Stimulated activated naive CD8-positive, alpha-beta T cell treated with anti-CD3 and anti-CD28 coated beads, Interleukin-15, amount 100 ng/mL, for 72 hours (primary cell): ENCODE results near the gene ZNF556.

Experiments used
- ATAC-seq: fragments of 150-1000 bp; cut with Tn5 transposase; 2 replicates; pipeline ENCODE4 v1.10.0; 2021; ENCODE audit warnings: mild to moderate bottlenecking, moderate library complexity
- DNase-seq, 2 donors: peaks; one replicate each; pipeline ENCODE4 v3.0.0; 2021 to 2022
- H3K27ac Mint-ChIP-seq, 2 donors: one replicate each; pipeline ENCODE4 v1.8.0; 2022; ENCODE audit warnings: mild to moderate bottlenecking in 2 of 2, mixed read lengths in 2 of 2, moderate library complexity in 2 of 2
- H3K27me3 Mint-ChIP-seq: one replicate; pipeline ENCODE4 v1.8.0; 2022; ENCODE audit warnings: mixed read lengths
- H3K4me1 Mint-ChIP-seq: one replicate; pipeline ENCODE4 v1.8.0; 2022; ENCODE audit warnings: mild to moderate bottlenecking, mixed read lengths
- H3K4me3 Mint-ChIP-seq, 2 donors: one replicate each; pipeline ENCODE4 v1.8.0; 2022; ENCODE audit warnings: mild to moderate bottlenecking in 2 of 2, mixed read lengths in 2 of 2, moderate library complexity in 1 of 2
- H3K9me3 Mint-ChIP-seq, 2 donors: one replicate each; pipeline ENCODE4 v1.8.0; 2022; ENCODE audit warnings: mixed read lengths in 2 of 2

ZNF556 gene

DNA sequence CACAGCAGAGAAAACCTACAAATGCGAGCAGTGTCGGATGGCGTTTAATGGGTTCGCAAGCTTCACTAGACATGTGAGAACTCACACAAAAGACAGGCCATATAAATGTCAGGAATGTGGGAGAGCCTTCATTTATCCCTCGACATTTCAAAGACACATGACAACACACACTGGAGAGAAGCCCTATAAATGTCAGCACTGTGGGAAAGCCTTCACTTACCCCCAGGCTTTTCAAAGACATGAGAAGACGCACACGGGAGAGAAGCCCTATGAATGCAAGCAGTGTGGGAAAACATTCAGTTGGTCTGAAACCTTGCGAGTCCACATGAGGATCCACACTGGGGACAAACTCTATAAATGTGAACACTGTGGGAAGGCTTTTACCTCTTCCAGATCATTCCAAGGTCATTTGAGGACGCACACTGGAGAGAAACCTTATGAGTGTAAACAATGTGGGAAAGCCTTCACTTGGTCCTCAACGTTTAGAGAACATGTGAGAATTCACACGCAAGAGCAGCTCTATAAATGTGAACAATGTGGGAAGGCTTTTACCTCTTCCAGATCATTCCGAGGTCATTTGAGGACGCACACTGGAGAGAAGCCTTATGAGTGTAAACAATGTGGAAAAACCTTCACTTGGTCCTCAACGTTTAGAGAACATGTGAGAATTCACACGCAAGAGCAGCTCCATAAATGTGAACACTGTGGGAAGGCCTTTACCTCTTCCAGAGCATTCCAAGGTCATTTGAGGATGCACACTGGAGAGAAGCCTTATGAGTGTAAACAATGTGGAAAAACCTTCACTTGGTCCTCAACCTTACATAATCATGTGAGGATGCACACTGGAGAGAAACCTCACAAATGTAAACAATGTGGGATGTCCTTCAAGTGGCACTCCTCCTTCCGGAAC is 50.4 kb downstream of the ZNF556 start:
- no peaks in the 10 kb centered on the region for H3K27me3 Mint-ChIP-seq
- no peak for ATAC-seq
- no peak overlapping the region for H3K27ac Mint-ChIP-seq
- H3K4me1 Mint-ChIP-seq, result peaks cover 5% of the 10 kb centered on the region
- H3K4me3 Mint-ChIP-seq, result no peak overlapping the region
- DNase-seq, result no peak
- peaks cover 8 to 13% of the 10 kb centered on the region in 2 donors for H3K9me3 Mint-ChIP-seq

DNA sequence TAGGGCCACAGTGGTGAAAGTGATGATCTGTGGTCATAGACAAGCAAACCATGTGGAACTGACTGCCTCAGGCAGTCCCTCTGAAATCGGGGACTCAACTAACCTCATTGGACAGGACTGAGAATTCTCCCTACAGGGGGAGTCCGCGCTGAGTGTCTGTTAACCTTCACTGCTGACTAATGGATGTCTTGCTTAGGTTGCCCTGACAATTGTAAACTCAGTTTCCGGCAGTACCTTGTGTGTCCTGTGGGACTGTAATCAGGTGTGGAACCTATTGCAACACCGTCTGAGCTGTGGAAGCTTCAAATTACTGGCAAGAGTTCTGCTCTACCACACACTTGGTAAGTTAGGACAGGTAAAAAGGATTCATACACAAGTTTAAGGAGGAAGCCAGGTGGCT is 55.9 kb downstream of the ZNF556 start:
- Mint-ChIP-seq H3K27ac (no peak overlapping the region), H3K4me3 (no peak overlapping the region), H3K4me1 (no peaks in the 10 kb centered on the region), H3K9me3 (no peaks in the 10 kb centered on the region), H3K27me3 (no peaks in the 10 kb centered on the region)
- ATAC-seq (no peak), DNase-seq (no peak)

GRCh38 chr19:2923510-2923909 is 56.4 kb downstream of the ZNF556 start:
- Mint-ChIP-seq H3K9me3 (no peaks in the 10 kb centered on the region), H3K4me1 (no peaks in the 10 kb centered on the region), H3K27ac (no peak overlapping the region), H3K27me3 (no peaks in the 10 kb centered on the region), H3K4me3 (no peak overlapping the region)
- no peak for ATAC-seq
- no peak for DNase-seq

GRCh38 chr19:2926341-2927031 is 59.4 kb downstream of the ZNF556 start:
- DNase-seq, result no peak
- ATAC-seq, result no peak
- Mint-ChIP-seq H3K27me3 (no peaks in the 10 kb centered on the region), H3K4me3 (no peak overlapping the region), H3K9me3 (peaks cover 10 to 12% of the 10 kb centered on the region in 2 donors), H3K27ac (no peak overlapping the region), H3K4me1 (no peaks in the 10 kb centered on the region)

GRCh38 chr19:2927032-2927430 is 59.9 kb downstream of the ZNF556 start:
- H3K27me3 Mint-ChIP-seq, result no peaks in the 10 kb centered on the region
- no peak overlapping the region for H3K4me3 Mint-ChIP-seq
- no peak overlapping the region for H3K27ac Mint-ChIP-seq
- ATAC-seq (no peak), DNase-seq (no peak)
- H3K9me3 Mint-ChIP-seq, result peaks cover 13 to 15% of the 10 kb centered on the region in 2 donors
- H3K4me1 Mint-ChIP-seq, result no peaks in the 10 kb centered on the region
